ENCODE data around the gene PEAK3. TPM values are rescaled to one million over a fixed set of nuclear protein-coding genes. Genes with fewer than 3 reads are reported as not detected.
A peak's percentile ranks its signal among the peaks of the same experiment; 100 is the strongest.

Gene PEAK3
- total and polyA plus RNA-seq, 2 donors (not counting 1 experiment from before 2014, with no cell fraction given) = 0.18 to 0.71 TPM

DNA sequence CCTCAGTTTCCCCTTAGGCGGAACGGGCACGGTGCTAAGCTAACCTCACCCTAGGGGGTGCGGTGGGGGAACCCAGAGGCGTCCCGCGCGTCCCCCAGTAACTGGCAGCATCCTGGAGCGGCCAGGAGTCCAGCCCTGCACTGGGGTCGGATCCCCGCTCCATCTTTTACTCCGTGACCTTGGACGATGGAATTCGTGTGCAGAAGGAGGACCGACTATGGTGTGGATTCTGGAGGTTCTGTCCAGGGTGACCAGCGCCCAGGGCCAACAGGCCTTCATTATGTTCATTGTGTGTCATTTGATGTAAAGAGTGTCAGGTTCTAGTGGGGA, 47.1 kb upstream of the PEAK3 start:
- ATAC-seq (ENCODE audit: low read depth) (no peak), DNase-seq (no peak)
- Histone ChIP-seq H4K20me1 (ENCODE audit: control insufficient read depth, insufficient read depth, low read length, poor library complexity, severe bottlenecking) (peaks cover 5% of the 10 kb centered on the region), H3K27me3 (replicated peaks in 1 of 4; ENCODE audit: control extremely low read depth in 1 of 4, control insufficient read depth in 3 of 4, insufficient read depth in 4 of 4, low read length in 3 of 4) (no peaks in the 10 kb centered on the region), H3K9ac (ENCODE audit: low read length) (peak overlapping the region; percentile 83), H3K9me3 (ENCODE audit: control extremely low read depth in 1 of 3, control insufficient read depth in 2 of 3, insufficient read depth in 1 of 3, low read length in 2 of 3) (no peaks in the 10 kb centered on the region), H3K4me1 (ENCODE audit: control insufficient read depth in 2 of 2, insufficient read depth in 2 of 2, low read length in 2 of 2) (peaks cover 82 to 92% of the 10 kb centered on the region in 2 donors), H3K27ac (ENCODE audit: low read length in 2 of 2) (peak overlapping the region; percentile 60 to 90), H3K4me2 (replicated peaks; ENCODE audit: low read depth, low read length, poor library complexity, severe bottlenecking) (peak overlapping the region; percentile 95), H3K4me3 (ENCODE audit: control extremely low read depth in 1 of 5, extremely low read depth in 1 of 5, insufficient read depth in 1 of 5, low read depth in 2 of 5, low read length in 4 of 5) (peak overlapping the region; percentile 21 to 97 (median 92)), H2AFZ (ENCODE audit: insufficient read depth, low read depth, low read length, poor library complexity, severe bottlenecking) (peak overlapping the region; percentile 84), H3K36me3 (replicated peaks in 1 of 2; ENCODE audit: control extremely low read depth in 1 of 2, control insufficient read depth in 1 of 2, extremely low read depth in 1 of 2, insufficient read depth in 2 of 2, low read length in 1 of 2) (peaks cover 0 to 13% of the 10 kb centered on the region in 2 experiments), H3K79me2 (ENCODE audit: control insufficient read depth, insufficient read depth, low read length) (peaks cover 97% of the 10 kb centered on the region)
- ChIA-PET CTCF (interaction anchor here (1.6 kb wide), 1 partner anchor 63 kb away, joined by 4 read pairs; no protein-coding TSS in a partner anchor), POLR2A (no interaction called here)
- peak overlapping the region; percentile 94 for H3K27ac Mint-ChIP-seq
- intact Hi-C loops (cut with micrococcal nuclease) = no loop called here
- H3K4me3 Mint-ChIP-seq = peak overlapping the region; percentile 96
- TF ChIP-seq, protein P1, sequence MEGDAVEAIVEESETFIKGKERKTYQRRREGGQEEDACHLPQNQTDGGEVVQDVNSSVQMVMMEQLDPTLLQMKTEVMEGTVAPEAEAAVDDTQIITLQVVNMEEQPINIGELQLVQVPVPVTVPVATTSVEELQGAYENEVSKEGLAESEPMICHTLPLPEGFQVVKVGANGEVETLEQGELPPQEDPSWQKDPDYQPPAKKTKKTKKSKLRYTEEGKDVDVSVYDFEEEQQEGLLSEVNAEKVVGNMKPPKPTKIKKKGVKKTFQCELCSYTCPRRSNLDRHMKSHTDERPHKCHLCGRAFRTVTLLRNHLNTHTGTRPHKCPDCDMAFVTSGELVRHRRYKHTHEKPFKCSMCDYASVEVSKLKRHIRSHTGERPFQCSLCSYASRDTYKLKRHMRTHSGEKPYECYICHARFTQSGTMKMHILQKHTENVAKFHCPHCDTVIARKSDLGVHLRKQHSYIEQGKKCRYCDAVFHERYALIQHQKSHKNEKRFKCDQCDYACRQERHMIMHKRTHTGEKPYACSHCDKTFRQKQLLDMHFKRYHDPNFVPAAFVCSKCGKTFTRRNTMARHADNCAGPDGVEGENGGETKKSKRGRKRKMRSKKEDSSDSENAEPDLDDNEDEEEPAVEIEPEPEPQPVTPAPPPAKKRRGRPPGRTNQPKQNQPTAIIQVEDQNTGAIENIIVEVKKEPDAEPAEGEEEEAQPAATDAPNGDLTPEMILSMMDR (IDR thresholded peaks at IDR 0.05) = no peak
- TF ChIP-seq EZH2 (IDR thresholded peaks at IDR 0.05; ENCODE audit: borderline replicate concordance, insufficient read depth, low read depth, low read length, poor library complexity, severe bottlenecking) = no peak
- no peaks in the 10 kb centered on the region for H3K27me3 Mint-ChIP-seq
- 8% methylated on average over 16 of the region's 16 CpGs for WGBS (ENCODE audit: insufficient coverage)
- H3K9me3 Mint-ChIP-seq (ENCODE audit: insufficient read depth) = no peaks in the 10 kb centered on the region
- H3K4me1 Mint-ChIP-seq = peaks cover 83% of the 10 kb centered on the region

GRCh38 chr19:2328401-2329148, 46.6 kb upstream of the PEAK3 start, which contains the start of the genes LSM7 and SPPL2B:
TSS of gene LSM7 (minus strand) at chr19:2328586. CDS start at chr19:2328566, 20 bp downstream.
TSS of gene SPPL2B (plus strand) at chr19:2328684. CDS start at chr19:2328710, 26 bp downstream.
- Histone ChIP-seq H2AFZ (ENCODE audit: insufficient read depth, low read depth, low read length, poor library complexity, severe bottlenecking) (peak within 1 kb of the TSS; percentile 84), H3K4me3 (ENCODE audit: control extremely low read depth in 1 of 5, extremely low read depth in 1 of 5, insufficient read depth in 1 of 5, low read depth in 2 of 5, low read length in 4 of 5) (peak within 1 kb of the TSS; percentile 66 to 97 (median 92)), H3K79me2 (ENCODE audit: control insufficient read depth, insufficient read depth, low read length) (peaks cover 96% of the 10 kb centered on the region), H4K20me1 (ENCODE audit: control insufficient read depth, insufficient read depth, low read length, poor library complexity, severe bottlenecking) (peaks cover 5% of the 10 kb centered on the region), H3K9ac (ENCODE audit: low read length) (peak within 1 kb of the TSS; percentile 83), H3K4me1 (ENCODE audit: control insufficient read depth in 2 of 2, insufficient read depth in 2 of 2, low read length in 2 of 2) (peaks cover 81 to 92% of the 10 kb centered on the region in 2 donors), H3K36me3 (replicated peaks in 1 of 2; ENCODE audit: control extremely low read depth in 1 of 2, control insufficient read depth in 1 of 2, extremely low read depth in 1 of 2, insufficient read depth in 2 of 2, low read length in 1 of 2) (peaks cover 0 to 17% of the 10 kb centered on the region in 2 experiments), H3K9me3 (ENCODE audit: control extremely low read depth in 1 of 3, control insufficient read depth in 2 of 3, insufficient read depth in 1 of 3, low read length in 2 of 3) (no peaks in the 10 kb centered on the region), H3K27ac (ENCODE audit: low read length in 2 of 2) (peak within 1 kb of the TSS; percentile 71 to 90), H3K4me2 (replicated peaks; ENCODE audit: low read depth, low read length, poor library complexity, severe bottlenecking) (peak within 1 kb of the TSS; percentile 95), H3K27me3 (replicated peaks in 1 of 4; ENCODE audit: control extremely low read depth in 1 of 4, control insufficient read depth in 3 of 4, insufficient read depth in 4 of 4, low read length in 3 of 4) (no peaks in the 10 kb centered on the region)
- H3K9me3 Mint-ChIP-seq (ENCODE audit: insufficient read depth) = no peaks in the 10 kb centered on the region
- POLR2A ChIA-PET = interaction anchor here (1.4 to 3.7 kb wide), 3 partner anchors 11 to 40 kb away, joined by 5 to 25 read pairs (median 5); no protein-coding TSS in a partner anchor
- ATAC-seq (ENCODE audit: low read depth) (peak; percentile 42), DNase-seq (peak; percentile 95)
- CTCF ChIA-PET = interaction anchor here (0.9 to 5.1 kb wide), 3 partner anchors 13 to 174 kb away, joined by 5 to 24 read pairs (median 7); no protein-coding TSS in a partner anchor
- H3K4me3 Mint-ChIP-seq = peak within 1 kb of the TSS; percentile 96
- H3K27ac Mint-ChIP-seq = peak within 1 kb of the TSS; percentile 98
- no peaks in the 10 kb centered on the region for H3K27me3 Mint-ChIP-seq
- intact Hi-C loops (cut with micrococcal nuclease) = no loop called here
- TF ChIP-seq, protein P1 (IDR thresholded peaks at IDR 0.05) = no peak
- no peak for TF ChIP-seq EZH2 (IDR thresholded peaks at IDR 0.05; ENCODE audit: borderline replicate concordance, insufficient read depth, low read depth, low read length, poor library complexity, severe bottlenecking)
- H3K4me1 Mint-ChIP-seq = peaks cover 81% of the 10 kb centered on the region
- under 1% methylated on average over 89 of the region's 89 CpGs for WGBS (ENCODE audit: insufficient coverage)

Data from B cell (primary cell).